GM19239 (cell line): ENCODE results near the gene IL25.

Experiments used
- DNase-seq: peaks from one replicate; pipeline ENCODE4 v3.0.0; 2011; ENCODE audit warnings: low spot score; ENCODE audit not compliant: insufficient read length
- FAIRE-seq: peaks from 2 replicates; lab custom pipeline; 2011; peaks lifted over from hg19 to GRCh38; lab: Jason Lieb, UNC

Gene IL25

DNA sequence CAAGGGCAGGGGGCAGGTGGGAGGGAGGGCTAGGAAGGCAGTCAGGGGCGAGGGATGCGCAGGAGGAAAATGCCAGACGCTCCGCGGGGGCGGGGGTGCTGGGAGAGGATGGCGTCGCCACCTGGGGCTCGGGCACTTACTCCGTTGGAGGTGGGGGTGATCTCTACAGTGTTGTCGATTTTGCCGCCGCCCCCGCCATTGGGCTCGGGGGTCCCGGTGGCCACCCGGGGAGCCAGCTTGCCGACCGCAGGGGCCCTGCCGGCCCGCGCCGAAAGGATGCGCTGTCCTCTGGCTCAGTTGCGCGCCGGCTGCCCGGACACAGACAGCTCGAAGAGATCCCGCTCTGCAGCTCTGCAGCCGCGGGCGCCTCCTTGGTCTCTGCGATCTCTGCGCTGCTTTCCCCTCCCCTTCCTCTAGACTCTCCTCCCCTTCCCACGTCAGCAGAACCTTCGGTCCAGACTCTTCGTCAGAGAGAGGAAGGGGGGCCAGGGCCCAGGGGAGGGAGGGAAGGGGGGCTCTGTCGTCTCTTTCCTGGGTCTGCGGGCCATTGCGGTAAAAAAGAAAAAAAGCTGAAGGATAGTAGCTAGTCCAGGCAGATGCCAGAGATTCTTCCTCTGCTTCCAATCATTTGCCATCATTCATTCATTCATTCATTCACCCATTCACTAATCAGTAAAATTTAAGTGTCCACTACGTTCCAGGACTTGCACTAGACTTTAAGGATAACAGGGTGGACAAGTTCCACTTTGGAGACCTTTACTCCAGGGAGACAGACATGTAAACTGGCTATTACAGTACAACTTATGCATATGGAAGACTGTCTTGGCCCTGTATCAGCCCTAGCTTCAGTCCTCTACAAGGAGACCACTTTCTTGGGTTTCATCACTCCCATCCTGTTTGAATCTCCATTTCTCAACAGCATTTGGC lies 19.8 kb upstream of the IL25 start, which contains the start of gene SLC22A17:
SLC22A17 (minus strand) TSS at position 382 of the 927 bp plus-strand sequence.
- DNase-seq: no peak

DNA sequence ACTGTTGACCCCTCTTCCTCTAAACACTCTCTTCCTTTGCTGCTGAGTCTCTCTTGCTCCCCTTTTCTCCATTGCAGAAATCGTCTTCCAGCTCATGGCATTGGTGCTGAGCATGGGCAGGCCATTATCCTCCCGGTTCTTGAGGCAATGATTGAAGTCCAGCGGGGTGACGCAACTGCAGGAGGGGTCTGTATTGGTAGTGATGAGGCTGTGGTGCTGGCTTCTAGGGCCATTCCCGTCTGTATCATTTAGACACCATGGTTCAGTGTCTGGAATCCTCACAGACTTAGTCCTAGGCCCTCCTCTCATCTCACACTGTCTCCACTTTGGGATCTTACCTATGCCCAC lies 19.2 kb upstream of the IL25 start:
- DNase-seq (no peak), FAIRE-seq (no peak)

More for the DNA sequence above, 19.8 kb upstream of the IL25 start, which contains the start of gene SLC22A17:
- FAIRE-seq: no peak

DNA sequence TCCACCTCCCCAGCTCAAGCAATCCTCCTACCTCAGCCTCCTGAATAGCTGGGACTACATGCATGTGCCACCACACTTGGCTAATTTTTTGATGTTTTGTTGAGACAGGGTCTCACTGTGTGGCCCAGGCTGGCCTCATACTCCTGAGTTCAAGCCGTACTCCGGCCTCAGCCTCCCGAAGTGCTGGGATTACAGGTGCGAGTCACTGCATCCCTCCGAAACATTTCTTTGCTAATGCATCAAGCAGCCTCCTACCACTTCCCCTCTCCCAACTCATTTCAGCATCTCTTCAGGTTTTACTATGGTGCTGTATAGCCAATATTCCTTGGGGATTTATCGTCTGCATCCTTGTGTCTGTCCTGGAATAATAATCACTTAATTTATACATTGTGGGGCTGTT lies 17.6 kb upstream of the IL25 start:
- no peak for DNase-seq
- no peak for FAIRE-seq

DNA sequence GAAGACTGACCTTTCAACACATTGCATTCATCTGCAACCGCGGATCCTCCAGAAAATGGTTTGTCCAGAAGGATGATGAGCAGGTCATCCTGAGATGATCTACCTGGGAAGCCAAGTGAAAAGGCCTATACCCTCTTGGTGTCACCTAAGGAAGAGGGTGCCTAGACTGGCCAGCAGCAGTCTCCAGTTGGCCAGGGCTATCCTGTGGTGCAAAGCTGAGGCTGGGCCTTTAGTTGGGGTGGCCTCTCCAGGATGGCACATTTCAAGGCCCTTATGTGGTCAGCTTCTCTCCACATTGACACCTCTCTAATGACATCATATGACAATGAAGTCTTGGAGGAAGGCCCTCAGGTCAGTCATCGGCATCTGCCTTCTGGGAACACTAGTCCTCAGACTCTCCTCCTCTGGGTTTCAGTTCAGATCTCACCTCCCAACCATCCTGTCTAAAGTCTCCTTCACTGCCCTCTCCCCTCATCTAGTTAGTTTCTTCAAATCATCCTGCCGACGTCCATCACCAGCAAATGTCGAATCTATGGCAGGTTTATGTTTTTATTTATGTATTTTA lies 16.7 kb upstream of the IL25 start:
- FAIRE-seq (no peak), DNase-seq (no peak)

DNA sequence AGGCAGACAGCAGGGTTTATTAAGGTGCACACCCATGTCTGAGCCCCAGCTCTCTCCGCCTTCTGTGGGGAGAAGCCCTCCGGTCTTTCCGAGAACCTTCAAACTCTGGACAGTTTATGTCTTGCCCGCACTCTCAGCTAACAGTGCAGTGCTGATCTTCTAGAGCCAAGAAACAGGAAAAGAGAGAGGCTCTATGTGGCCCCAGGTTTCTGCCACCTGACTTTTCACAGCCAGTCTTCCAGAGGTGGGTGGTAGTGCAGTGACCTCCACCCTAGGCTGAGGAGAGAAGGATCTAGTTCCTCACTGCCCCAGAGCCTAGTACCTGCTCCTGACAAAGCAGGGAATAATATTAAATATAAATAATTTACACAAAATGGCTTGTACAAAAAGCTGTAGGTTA lies 15.9 kb upstream of the IL25 start:
- FAIRE-seq (no peak), DNase-seq (no peak)

DNA sequence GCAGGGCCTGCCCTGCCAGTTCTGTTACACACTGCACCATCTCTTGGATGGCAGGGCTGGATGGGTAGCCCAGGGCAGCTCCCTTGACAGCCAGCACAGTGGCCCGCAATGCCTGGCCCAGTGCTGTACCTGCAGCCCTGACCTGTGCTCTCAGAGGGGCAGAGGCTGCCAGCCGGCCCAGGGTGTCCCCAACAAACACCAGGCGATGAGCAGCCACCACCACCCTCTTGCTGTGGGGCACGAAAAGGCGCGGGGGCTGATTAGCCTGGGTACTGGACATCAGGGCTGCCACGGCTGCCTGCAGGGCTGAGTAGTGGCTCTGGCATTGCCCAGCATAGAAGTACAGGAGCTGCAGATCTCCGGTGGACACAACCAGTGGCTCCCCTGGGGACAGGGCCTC lies 15.3 kb upstream of the IL25 start:
- DNase-seq (no peak), FAIRE-seq (no peak)

DNA sequence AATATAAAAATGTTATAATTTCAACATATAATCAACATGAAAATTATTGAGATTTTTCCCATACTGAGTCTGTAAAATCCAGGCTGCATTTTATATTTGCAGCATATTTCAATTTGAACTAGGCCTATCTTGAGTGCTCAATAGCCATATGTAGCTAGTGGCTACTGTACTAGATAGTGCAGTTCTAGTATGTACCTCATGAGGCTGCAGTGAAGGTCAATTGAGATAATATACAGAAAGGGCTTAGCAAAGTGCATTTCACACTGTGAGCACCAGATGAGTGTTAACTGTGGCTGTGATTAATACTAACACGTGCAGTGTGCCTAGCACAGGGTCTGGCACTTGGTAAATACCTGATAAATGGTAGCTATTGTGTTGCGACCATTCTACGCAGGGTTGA lies 14.6 kb upstream of the IL25 start:
- no peak for FAIRE-seq

DNA sequence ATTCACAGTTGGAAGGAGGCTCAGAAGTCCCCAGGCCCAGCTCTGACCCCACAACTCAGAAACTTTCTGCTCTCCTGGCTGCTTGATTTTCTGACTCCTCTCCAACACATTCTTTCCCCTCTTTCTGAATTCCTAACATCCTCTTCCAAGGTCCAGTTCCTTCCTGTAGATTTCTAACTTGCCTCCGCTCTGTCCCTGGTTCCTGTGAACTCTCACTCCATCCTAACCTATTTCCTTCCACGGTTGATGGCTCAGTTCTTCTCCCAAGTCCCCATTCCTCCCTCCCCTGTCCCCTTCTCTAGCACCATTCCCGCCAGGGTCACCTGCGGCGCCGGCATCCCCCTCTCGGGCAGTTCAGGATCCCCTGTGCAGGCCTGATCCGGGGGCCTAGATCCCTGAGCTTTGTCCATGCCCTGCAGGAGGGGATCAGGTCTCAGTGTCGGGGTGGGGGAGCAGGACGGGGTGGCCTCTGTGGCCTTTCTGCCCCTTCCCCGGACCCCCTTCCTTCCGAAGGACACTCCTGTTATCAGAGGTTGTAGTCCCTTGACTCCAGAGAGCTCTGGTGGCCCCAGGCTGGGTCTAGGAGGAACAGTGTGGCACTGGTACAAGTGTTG lies 13.9 kb upstream of the IL25 start:
- FAIRE-seq (no peak), DNase-seq (no peak)

More for the DNA sequence above, 14.6 kb upstream of the IL25 start:
- no peak for DNase-seq

DNA sequence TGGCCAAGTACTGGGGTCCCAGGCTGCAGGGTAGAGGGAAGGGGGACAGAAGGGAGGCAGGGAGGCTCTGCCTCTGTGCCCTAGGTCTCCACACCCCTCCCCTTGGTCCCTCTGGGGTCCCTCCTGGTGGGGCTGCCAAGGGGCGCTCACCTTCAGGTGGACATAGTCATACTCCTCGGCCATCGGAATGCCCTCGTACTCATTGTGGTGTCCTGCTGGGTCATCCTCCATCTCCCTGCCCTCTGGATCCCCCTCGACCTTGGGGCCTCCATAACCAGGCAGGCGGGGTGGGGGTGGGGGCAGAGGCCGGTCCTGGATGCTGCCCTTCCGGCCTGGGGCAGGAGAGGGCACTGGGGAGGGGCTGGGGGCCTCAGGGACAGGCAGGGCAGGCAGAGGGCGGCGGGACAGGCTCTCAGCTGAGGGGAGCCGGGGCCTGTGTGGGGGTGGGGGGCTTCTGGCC lies 13.4 kb upstream of the IL25 start:
- DNase-seq: no peak
- no peak for FAIRE-seq

DNA sequence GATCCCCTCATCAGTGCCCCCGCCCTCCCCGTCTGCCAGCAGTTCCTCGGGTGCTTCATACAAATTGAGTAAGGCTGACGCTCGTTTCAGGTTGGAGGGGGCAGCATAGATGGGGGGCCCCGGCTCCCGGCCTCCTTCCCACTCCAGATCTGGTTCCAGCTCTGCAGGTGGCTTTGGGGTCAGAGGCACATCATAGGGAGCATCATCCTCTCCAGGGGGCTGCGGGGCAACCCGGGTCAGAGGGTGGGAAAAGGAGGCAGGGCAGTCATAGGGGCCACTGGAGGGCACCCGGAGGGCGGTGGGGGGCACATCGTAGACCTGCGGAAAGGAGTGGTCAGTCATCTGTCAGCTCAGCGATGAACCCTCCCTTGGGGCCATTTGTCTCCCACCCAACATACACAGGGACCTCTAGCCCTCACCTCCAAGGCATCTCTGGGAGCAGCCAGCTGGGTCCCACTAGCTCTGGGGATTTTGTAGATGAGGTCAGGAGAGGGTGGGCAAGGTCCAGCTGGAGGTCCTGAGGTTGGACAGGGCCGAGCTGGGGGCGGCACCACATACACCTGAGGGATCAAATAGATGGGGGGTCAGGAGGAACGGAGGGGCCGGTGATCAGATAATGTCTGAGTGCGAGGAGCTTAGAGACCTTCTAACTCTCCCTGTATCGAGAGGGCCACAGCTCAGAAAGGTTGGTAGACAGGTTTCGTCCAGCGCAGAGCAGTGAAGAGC lies 12.7 kb upstream of the IL25 start:
- FAIRE-seq (no peak), DNase-seq (no peak)

DNA sequence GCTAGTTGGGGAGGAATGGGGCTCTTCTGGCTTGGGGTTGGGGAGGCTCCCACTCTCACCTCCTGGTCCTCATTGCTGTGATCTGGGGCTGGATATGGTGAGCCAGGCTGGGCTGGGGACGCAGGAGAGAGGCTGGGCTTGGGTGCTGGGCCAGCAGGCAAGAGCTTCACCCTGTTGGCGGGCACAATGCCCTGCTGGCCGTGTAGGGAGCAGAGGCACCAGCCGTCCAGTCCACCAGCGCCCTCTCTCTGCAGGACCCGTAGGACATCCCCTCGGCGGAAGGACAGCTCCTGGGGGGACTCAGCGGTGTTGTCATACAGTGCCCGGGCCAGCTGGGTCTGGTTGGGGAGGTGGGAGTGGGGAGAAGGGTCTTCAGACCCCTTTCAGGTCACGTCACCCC lies 12.1 kb upstream of the IL25 start:
- FAIRE-seq: no peak
- no peak for DNase-seq

DNA sequence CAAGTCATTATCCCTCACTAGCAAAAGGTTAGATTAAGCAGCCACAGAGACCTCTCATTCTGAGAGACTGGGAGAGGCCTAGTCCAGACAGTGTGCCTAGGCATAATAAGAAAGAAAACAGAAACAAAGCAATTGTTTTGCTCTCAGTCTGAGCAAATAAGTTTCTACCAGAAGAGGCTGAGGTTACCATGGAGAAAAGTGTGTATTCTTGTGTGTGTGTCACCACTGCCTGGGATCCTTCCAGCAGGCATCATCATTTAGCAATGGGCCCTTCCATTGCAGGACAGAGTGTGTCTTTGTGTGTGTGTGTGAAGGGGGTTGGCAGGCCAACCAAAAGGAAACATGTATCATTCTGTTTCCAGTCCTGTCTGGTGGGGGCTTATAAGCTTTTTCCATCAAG lies 11.3 kb upstream of the IL25 start:
- FAIRE-seq: peak; percentile 65
- no peak for DNase-seq

DNA sequence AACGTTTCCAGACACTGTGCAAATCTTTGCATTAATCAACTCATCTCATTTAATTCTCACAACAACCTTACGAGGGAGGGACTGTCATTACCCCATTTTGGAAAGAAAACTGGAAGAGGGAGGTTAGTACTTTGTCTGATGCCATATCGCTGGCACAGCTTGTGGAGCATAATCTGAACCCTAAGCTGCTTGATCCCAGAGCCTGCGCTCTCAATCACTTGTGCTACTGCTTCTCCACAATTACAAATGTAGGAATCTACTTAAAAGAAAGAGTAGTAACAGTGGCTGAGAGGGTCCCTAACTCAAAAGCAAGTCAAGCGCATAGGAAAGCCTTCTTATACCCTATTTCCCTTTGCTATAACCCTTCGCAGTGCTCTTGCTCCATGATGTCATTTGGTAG lies 10.8 kb upstream of the IL25 start:
- no peak for FAIRE-seq
- DNase-seq: no peak

DNA sequence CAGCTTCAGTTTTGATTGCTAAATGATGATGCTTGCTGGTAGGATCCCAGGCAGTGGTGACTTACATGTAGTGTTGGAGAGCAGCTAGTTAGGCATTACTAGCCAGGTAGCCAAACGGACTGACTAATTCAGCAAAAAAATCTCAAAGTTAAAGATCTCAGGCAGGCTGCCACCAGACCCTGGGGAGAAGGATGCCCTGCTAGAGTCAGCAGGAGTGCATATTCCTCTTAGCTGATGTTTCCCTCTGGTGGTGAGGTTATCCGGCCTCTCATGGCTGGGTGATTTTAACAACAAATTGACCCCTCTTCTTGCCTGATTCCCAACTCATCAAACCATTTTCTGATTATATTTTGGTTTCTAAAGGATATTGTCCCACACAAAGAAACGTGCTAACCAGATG lies 10.4 kb upstream of the IL25 start:
- DNase-seq: no peak
- FAIRE-seq: no peak

DNA sequence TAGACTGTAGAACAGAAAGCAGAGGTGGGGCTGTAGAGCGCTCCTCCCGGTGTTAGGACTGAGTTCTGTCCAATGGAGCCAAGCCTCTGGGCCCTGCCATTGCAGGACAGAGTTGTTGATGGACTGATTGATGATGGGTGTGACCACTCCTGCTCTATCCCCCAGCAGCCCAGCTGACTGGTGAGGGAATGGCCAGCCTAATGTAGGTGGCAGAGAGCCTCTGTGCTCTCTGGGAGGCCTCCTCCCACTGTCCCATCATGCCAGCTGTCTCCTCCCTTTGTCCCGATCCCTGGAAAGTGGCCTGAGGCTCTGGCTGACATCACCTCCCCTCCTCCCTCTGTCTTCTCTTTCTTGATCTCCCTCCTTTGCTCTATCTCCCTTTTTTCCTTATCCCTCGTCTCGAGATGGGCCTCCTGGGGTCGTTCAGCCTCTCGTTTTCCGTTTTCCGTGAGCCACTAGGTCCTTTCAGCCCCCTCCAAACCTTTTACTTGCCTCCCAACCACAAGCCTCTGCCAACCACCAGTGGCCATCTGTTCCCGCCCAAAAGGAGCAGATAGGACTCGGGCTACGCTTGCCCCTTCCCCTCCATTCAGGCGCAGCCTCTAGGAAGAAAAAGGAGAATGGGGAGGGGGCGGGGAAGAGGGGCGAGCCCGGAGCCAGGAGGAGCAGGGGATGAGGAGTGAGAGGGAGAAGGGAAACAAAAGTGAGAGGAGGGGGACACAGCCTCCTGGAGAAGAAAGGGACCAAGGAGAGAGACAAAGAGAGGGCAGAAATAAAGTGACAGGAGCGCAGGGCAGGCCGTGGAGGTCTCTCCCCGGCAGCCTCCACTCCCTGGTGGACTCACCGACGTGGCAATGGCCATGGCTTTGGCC lies 8.2 kb upstream of the IL25 start:
- FAIRE-seq (no peak), DNase-seq (no peak)

DNA sequence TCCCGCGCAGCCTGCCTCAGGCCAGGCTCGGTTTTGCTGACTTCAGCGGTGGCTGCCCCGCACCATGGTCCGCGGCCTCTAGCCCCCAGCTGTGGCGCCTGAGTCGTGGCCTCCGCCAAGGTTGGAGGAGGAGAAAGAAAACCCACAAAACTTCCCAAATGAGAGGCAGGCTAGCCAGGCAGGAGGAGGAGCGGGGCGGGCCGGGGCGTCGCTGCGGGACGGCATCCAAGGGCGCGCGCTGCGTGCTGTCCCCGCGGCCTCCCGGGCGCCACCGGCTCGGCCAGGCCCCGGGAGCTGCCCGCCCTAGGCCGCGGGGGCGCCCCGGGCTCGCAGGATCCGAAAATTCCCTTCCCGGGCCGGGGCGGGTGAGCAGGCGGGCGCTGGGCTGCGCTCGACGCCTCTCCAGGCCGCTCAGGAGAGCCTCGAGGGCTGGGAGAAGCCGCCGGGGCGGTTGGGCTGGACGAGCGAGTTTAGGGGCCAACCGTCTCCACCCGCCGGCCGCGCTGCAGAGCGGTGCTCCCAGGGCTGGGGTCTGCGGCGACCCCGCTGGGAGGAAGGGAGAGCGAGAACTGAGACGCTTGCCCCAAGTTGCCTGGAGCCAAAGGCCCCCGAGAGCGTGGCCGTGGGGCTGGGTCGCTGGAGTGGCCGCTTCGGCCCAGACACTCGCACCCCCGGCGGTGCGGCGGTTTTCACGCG lies 7.4 kb upstream of the IL25 start, which contains the start of gene EFS:
EFS (minus strand) TSS at position 137 of the 696 bp plus-strand sequence. CDS start 147 bp downstream, outside the sequence.
- FAIRE-seq (no peak), DNase-seq (no peak)

DNA sequence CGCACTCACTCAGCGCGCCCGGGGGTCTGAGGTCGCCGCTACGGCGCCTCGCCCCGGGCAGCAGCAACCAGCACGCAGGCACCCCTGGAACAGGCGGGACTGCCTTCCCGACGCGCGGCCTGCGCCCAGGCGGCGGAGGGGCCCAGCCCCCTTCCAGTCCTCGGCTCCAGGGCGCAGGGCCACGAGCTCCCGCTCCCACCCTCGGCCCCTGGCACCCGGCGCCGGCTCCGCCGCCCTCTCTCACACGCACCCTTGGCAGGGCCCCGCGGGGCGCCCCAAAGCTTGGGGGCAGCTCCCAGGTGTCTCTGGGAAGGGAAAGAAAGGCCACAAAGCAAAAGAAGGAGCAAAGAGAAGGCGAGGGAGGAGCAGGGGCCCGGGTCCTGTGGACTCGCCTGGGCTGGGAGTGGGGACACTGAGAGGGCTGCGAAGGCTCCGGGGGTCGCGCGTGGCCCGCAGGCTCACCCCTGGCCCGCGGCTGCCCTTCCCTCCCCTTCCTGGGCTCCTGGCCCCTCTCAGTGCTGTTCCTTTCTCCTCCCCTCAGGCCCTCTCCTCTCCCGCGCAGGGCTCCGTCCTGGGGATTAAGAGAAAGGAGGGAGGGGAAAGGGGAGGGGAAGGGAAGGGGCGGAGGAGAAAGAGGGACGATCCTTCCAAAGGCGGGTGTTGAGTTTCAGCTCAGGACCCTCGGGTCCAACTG lies 6.7 kb upstream of the IL25 start:
- FAIRE-seq (no peak), DNase-seq (no peak)

DNA sequence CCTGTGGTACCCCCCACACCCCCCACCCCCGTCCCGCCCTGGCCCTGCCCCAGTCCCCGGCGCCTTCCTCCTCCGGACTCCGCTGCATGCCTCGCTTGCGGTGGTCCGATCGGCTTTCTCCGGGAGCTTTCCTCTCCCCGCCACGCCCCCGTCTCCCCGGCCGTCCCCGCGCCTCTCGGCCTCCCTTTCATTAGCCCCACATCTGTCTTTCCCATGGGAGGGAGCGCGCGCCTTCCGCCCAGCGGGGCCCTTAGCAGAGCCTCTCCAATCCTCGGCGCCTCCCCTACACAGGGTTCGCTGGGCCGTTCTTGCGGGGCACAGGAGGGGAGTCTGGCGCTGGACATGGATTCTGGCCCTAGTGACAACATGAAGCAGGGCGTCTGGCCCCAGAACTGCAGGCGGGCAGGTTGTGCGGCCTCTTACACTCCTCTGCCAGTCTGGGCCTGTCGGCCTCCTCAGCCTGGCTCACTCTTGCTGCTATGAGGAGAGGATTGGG lies 6.1 kb upstream of the IL25 start:
- FAIRE-seq: no peak

More for the DNA sequence above, 6.1 kb upstream of the IL25 start:
- no peak for DNase-seq
